NCI-H128 (cell line): ENCODE data around the gene TMEM204.

Source experiments
- DNase-seq: peaks from one replicate; lab custom pipeline; 2025; ENCODE audit not compliant: unreplicated experiment; lab: John Stamatoyannopoulos, UW

The TMEM204 gene

GRCh38 chr16:1556254-1556653 is 22.8 kb downstream of the TMEM204 start:
- no peak for DNase-seq

- no peak for DNase-seq
Measured at GRCh38 chr16:1557074-1557473, 23.6 kb downstream of the TMEM204 start.

- no peak for DNase-seq
Measured at GRCh38 chr16:1557576-1557975, 24.1 kb downstream of the TMEM204 start.

- no peak for DNase-seq
Measured at GRCh38 chr16:1559446-1559975, 26.0 kb downstream of the TMEM204 start.

GRCh38 chr16:1560153-1560552 is 26.7 kb downstream of the TMEM204 start:
- DNase-seq, result no peak

GRCh38 chr16:1560866-1561265 is 27.4 kb downstream of the TMEM204 start:
- DNase-seq, result no peak

- no peak for DNase-seq
Measured at GRCh38 chr16:1561266-1561665, 27.8 kb downstream of the TMEM204 start.

- DNase-seq, result no peak
Measured at GRCh38 chr16:1561836-1562235, 28.4 kb downstream of the TMEM204 start.

GRCh38 chr16:1563786-1564185 is 30.3 kb downstream of the TMEM204 start:
- no peak for DNase-seq

GRCh38 chr16:1564325-1564724 is 30.9 kb downstream of the TMEM204 start:
- DNase-seq, result no peak

GRCh38 chr16:1565083-1565805 is 31.8 kb downstream of the TMEM204 start:
- DNase-seq, result no peak

- no peak for DNase-seq
Measured at GRCh38 chr16:1567988-1568387, 34.5 kb downstream of the TMEM204 start.

GRCh38 chr16:1571012-1571671 is 37.7 kb downstream of the TMEM204 start:
- DNase-seq, result no peak

- DNase-seq, result no peak
Measured at GRCh38 chr16:1572673-1573072, 39.2 kb downstream of the TMEM204 start.

- no peak for DNase-seq
Measured at GRCh38 chr16:1573301-1573700, 39.8 kb downstream of the TMEM204 start.

- no peak for DNase-seq
Measured at GRCh38 chr16:1575578-1575977, 42.1 kb downstream of the TMEM204 start.

GRCh38 chr16:1579214-1579613 is 45.7 kb downstream of the TMEM204 start:
- no peak for DNase-seq

- no peak for DNase-seq
Measured at GRCh38 chr16:1580256-1580655, 46.8 kb downstream of the TMEM204 start.

GRCh38 chr16:1580956-1581355 is 47.5 kb downstream of the TMEM204 start:
- DNase-seq, result no peak

GRCh38 chr16:1581804-1582203 is 48.3 kb downstream of the TMEM204 start:
- no peak for DNase-seq

GRCh38 chr16:1583180-1583579 is 49.7 kb downstream of the TMEM204 start:
- no peak for DNase-seq

- DNase-seq, result no peak
Measured at GRCh38 chr16:1584926-1585484, 51.5 kb downstream of the TMEM204 start.
